HepG2 (cell line): Measurements from ENCODE around the gene LARP1. TPM values are rescaled to one million over a fixed set of nuclear protein-coding genes. Genes with fewer than 3 reads are reported as not detected.
A peak's percentile ranks its signal among the peaks of the same experiment; 100 is the strongest.

Experiments
- DMTF1 ChIP-seq: sonication (generic); formaldehyde crosslinking; IDR thresholded peaks from 2 replicates; pipeline ENCODE4 v1.4.0; 2020; ENCODE audit warnings: mild to moderate bottlenecking, missing genetic modification reagents
- FUBP1 ChIP-seq: sonication (generic); formaldehyde crosslinking; IDR thresholded peaks from 2 replicates; pipeline ENCODE4 v1.5.1; 2020; ENCODE audit warnings: missing genetic modification reagents, mild to moderate bottlenecking, borderline replicate concordance
- GLI4 ChIP-seq: sonication (generic); formaldehyde crosslinking; IDR thresholded peaks from 2 replicates; pipeline ENCODE4 v1.5.1; 2020; ENCODE audit warnings: missing genetic modification reagents, mild to moderate bottlenecking, moderate library complexity, borderline replicate concordance
- SIX4 ChIP-seq: sonication (generic); formaldehyde crosslinking; IDR thresholded peaks from 2 replicates; pipeline ENCODE4 v1.4.0; 2020; ENCODE audit warnings: missing genetic modification reagents
- TP53 ChIP-seq: sonication (generic); formaldehyde crosslinking; conservative IDR thresholded peaks from 2 replicates; pipeline ENCODE4 v1.4.0; 2020; ENCODE audit warnings: missing genetic modification reagents
- TRAFD1 ChIP-seq: sonication (generic); formaldehyde crosslinking; IDR thresholded peaks from 2 replicates; pipeline ENCODE4 v1.5.1; 2020; ENCODE audit warnings: missing genetic modification reagents, mild to moderate bottlenecking, borderline replicate concordance
- ZBTB39 ChIP-seq: sonication (generic); formaldehyde crosslinking; IDR thresholded peaks from 2 replicates; pipeline ENCODE4 v1.5.0; 2020; ENCODE audit warnings: missing genetic modification reagents
- ZHX2 ChIP-seq, 2 experiments: sonication (generic) in 1 of 2; formaldehyde crosslinking in 1 of 2; IDR thresholded peaks; 2 replicates each; pipeline versions ENCODE4 v1.6.1 to v1.9.0; 2014 to 2022; ENCODE audit warnings: antibody characterized with exemption in 1 of 2, borderline replicate concordance in 1 of 2, inconsistent platforms in 1 of 2, low read depth in 1 of 2, missing genetic modification reagents in 1 of 2
- ZMYM2 ChIP-seq: sonication (generic); formaldehyde crosslinking; IDR thresholded peaks from 2 replicates; pipeline ENCODE4 v1.8.0; 2022; ENCODE audit warnings: mild to moderate bottlenecking, missing genetic modification reagents
- ZNF746 ChIP-seq: sonication (generic); formaldehyde crosslinking; IDR thresholded peaks from 2 replicates; pipeline ENCODE4 v1.8.0; 2022; ENCODE audit warnings: mild to moderate bottlenecking, missing genetic modification reagents
- ZNF781 ChIP-seq: sonication (generic); formaldehyde crosslinking; IDR thresholded peaks from 2 replicates; pipeline ENCODE4 v1.5.1; 2020; ENCODE audit warnings: borderline replicate concordance, mild to moderate bottlenecking, missing genetic modification reagents; ENCODE audit errors: not compliant biosample characterization
- ZNF891 ChIP-seq: sonication (generic); formaldehyde crosslinking; IDR thresholded peaks from 2 replicates; pipeline ENCODE4 v1.5.0; 2020; ENCODE audit warnings: mild to moderate bottlenecking, missing genetic modification reagents
- polyA plus RNA-seq, 8 experiments: library from polyadenylated mRNA; depleted of rRNA in 3 of 8; stranded (reverse) in 7 of 8; unstranded in 1 of 8; fragments of >200 nt; fragmentation: Illumina TruSeq in 4 of 8; extraction: Trizol in 4 of 8; gene quantifications; 2 replicates each; pipeline versions ENCODE4 v1.2.1 to v1.2.3, GENCODE V29; 2011 to 2016; ENCODE audit warnings: low read depth in 4 of 8, missing spikeins in 1 of 8, mixed read lengths in 1 of 8; ENCODE audit not compliant: insufficient read depth in 1 of 8
- total RNA-seq, 5 experiments: library from RNA; depleted of rRNA; stranded (reverse); fragments of >200 nt; fragmentation: Illumina TruSeq; extraction: Trizol; gene quantifications; 2 replicates each; pipeline ENCODE4 v1.2.3, GENCODE V29; 2016; ENCODE audit warnings: low read depth in 1 of 5

Gene LARP1
- total and polyA plus RNA-seq, 2 of the 13 experiments (the other 11 are each of a cell fraction or from before 2014, with no cell fraction given) = 45.2 to 61.4 TPM

- TF ChIP-seq TRAFD1 (peak; percentile 89; the same call in 1 of the 2 replicates), ZNF891 (no peak; the same call in 1 of the 2 replicates), ZHX2 (IDR thresholded peaks at IDR 0.05; ENCODE audit: low read depth) (peak; percentile 76), ZHX2 (CRISPR knock-in tag; IDR thresholded peaks at IDR 0.05; ENCODE audit: borderline replicate concordance) (peak; percentile 75; the same call in 1 of the 2 replicates), ZNF746 (CRISPR knock-in tag) (no peak; the same call in 1 of the 2 replicates), SIX4 (CRISPR knock-in tag) (peak; percentile 59; the same call in 1 of the 2 replicates), ZBTB39 (CRISPR knock-in tag) (no peak), FUBP1 (CRISPR knock-in tag) (no peak), ZNF781 (CRISPR knock-in tag) (no peak), ZMYM2 (CRISPR knock-in tag) (no peak), GLI4 (no peak), DMTF1 (CRISPR knock-in tag) (no peak), TP53 (no peak)
Measured at GRCh38 chr5:154858297-154858971, 103.3 kb downstream of the LARP1 start, which contains the start of gene CNOT8 (continued).
